SK-N-SH (cell line): ENCODE measurements around the gene CRYBG2. TPM values are rescaled to one million over a fixed set of nuclear protein-coding genes. Genes with fewer than 3 reads are reported as not detected.

ENCODE experiments used
- CTCF ChIA-PET: fragments of 300-600, 350-600 bp; formaldehyde crosslinking; extraction: SDS; loops from one replicate; lab custom pipeline; 2021; lab: Yijun Ruan, JAX
- POLR2A ChIA-PET: fragments of 350-600 bp; sonication (Branson Sonifier 250); formaldehyde crosslinking; extraction: SDS; loops from one replicate; lab custom pipeline; 2020; ENCODE audit warnings: antibody characterized with exemption, inconsistent platforms; lab: Yijun Ruan, JAX
- DNase-seq: peaks from one replicate; pipeline ENCODE4 v3.0.0; 2012
- H2AFZ ChIP-seq: fragments of 200-600 bp; sonication (generic); 2 replicates; pipeline ENCODE4 v1.8.1; 2016; ENCODE audit warnings: antibody characterized with exemption, mild to moderate bottlenecking, low read depth
- H3F3A ChIP-seq: fragments of 200-600 bp; sonication (generic); replicated peaks from 2 replicates; pipeline ENCODE3; 2016; ENCODE audit warnings: antibody characterized with exemption, mild to moderate bottlenecking; ENCODE audit not compliant: insufficient read depth
- H3K27ac ChIP-seq, 2 experiments: fragments of 200-500 bp in 1 of 2; fragments of 200-600 bp in 1 of 2; sonication (Bioruptor generic) in 1 of 2; sonication (generic), shearing (Covaris generic) in 1 of 2; 2 replicates each; pipeline versions ENCODE4 v1.5.1 to v1.6.1; 2014 to 2016; ENCODE audit warnings: low read depth in 2 of 2, inconsistent platforms in 1 of 2, low read length in 1 of 2, mild to moderate bottlenecking in 1 of 2, mixed read lengths in 1 of 2
- H3K27me3 ChIP-seq: fragments of 200-600 bp; sonication (generic), shearing (Covaris generic); 2 replicates; pipeline ENCODE4 v1.6.1; 2016; ENCODE audit warnings: mixed run types; ENCODE audit not compliant: insufficient read depth
- H3K36me3 ChIP-seq, 2 experiments: fragments of 200-500 bp in 1 of 2; fragments of 200-600 bp in 1 of 2; sonication (Bioruptor generic) in 1 of 2; sonication (generic) in 1 of 2; replicated peaks in 1 of 2; 2 replicates each; pipeline versions ENCODE3 to v1.5.1; 2014 to 2016; ENCODE audit warnings: low read length in 1 of 2, mild to moderate bottlenecking in 1 of 2; ENCODE audit not compliant: insufficient read depth in 2 of 2, control insufficient read depth in 1 of 2
- H3K4me1 ChIP-seq, 2 experiments: fragments of 200-500 bp in 1 of 2; fragments of 200-600 bp in 1 of 2; sonication (Bioruptor generic) in 1 of 2; sonication (generic), shearing (Covaris generic) in 1 of 2; 2 replicates each; pipeline versions ENCODE4 v1.5.1 to v1.6.1; 2014 to 2016; ENCODE audit warnings: low read depth in 1 of 2, low read length in 1 of 2, mixed run types in 1 of 2; ENCODE audit not compliant: insufficient read depth in 2 of 2, control insufficient read depth in 1 of 2
- H3K4me2 ChIP-seq: fragments of 200-600 bp; sonication (generic), shearing (Covaris generic); 2 replicates; pipeline ENCODE4 v1.6.1; 2017; ENCODE audit warnings: mixed run types
- H3K4me3 ChIP-seq, 2 experiments: fragments of 200-500 bp in 1 of 2; fragments of 200-600 bp in 1 of 2; sonication (Bioruptor generic) in 1 of 2; sonication (generic), shearing (Covaris generic) in 1 of 2; 2 replicates each; pipeline versions ENCODE4 v1.5.1 to v1.8.1; 2014 to 2016; ENCODE audit warnings: low read depth in 2 of 2, inconsistent platforms in 1 of 2, low read length in 1 of 2, mild to moderate bottlenecking in 1 of 2, mixed read lengths in 1 of 2, moderate library complexity in 1 of 2
- H3K79me2 ChIP-seq: fragments of 200-600 bp; sonication (generic); 2 replicates; pipeline ENCODE4 v1.8.1; 2017; ENCODE audit warnings: mild to moderate bottlenecking; ENCODE audit not compliant: insufficient read depth
- H3K9ac ChIP-seq: fragments of 200-600 bp; sonication (generic); 2 replicates; pipeline ENCODE4 v1.6.1; 2017; ENCODE audit warnings: mixed run types
- H3K9me2 ChIP-seq: fragments of 200-600 bp; sonication (generic); 2 replicates; pipeline ENCODE4 v1.6.1; 2017; ENCODE audit warnings: mixed run types
- H3K9me3 ChIP-seq: fragments of 200-600 bp; sonication (generic); 2 replicates; pipeline ENCODE4 v1.6.1; 2017; ENCODE audit warnings: mixed run types, mild to moderate bottlenecking, moderate library complexity
- H4K20me1 ChIP-seq: fragments of 200-600 bp; sonication (generic); 2 replicates; pipeline ENCODE4 v1.6.1; 2017; ENCODE audit warnings: mild to moderate bottlenecking, mixed run types; ENCODE audit not compliant: insufficient read depth
- CHD2 ChIP-seq: fragments of 150-350 bp; IDR thresholded peaks from 2 replicates; pipeline ENCODE4 v1.6.1; 2018; ENCODE audit warnings: low read length; ENCODE audit not compliant: partially characterized antibody
- ELF1 ChIP-seq: IDR thresholded peaks from 2 replicates; pipeline ENCODE4 v1.4.0; 2012
- EP300 ChIP-seq, 2 experiments: IDR thresholded peaks; 2 replicates each; pipeline versions ENCODE4 v1.4.0 to v1.6.1; 2012; ENCODE audit warnings: borderline replicate concordance in 1 of 2, low read depth in 1 of 2, low read length in 1 of 2
- FOXJ3 ChIP-seq: sonication (generic); formaldehyde crosslinking; IDR thresholded peaks from 2 replicates; pipeline ENCODE4 v1.5.1; 2020; ENCODE audit warnings: mild to moderate bottlenecking, missing genetic modification reagents
- GABPA ChIP-seq: IDR thresholded peaks from 2 replicates; pipeline ENCODE4 v1.4.0; 2012; ENCODE audit warnings: low read depth, mild to moderate bottlenecking
- NFIC ChIP-seq: IDR thresholded peaks from 2 replicates; pipeline ENCODE4 v1.4.0; 2012; ENCODE audit warnings: borderline replicate concordance
- POLR2AphosphoS5 ChIP-seq: IDR thresholded peaks from 2 replicates; pipeline ENCODE4 v1.6.1; 2012; ENCODE audit warnings: low read depth, low read length
- RAD21 ChIP-seq: IDR thresholded peaks from 2 replicates; pipeline ENCODE4 v1.6.1; 2012; ENCODE audit warnings: mild to moderate bottlenecking, low read length
- RFX5 ChIP-seq: IDR thresholded peaks from 2 replicates; pipeline ENCODE4 v1.6.1; 2012; ENCODE audit warnings: mild to moderate bottlenecking, improper control_type of control experiment, low read length
- SIN3A ChIP-seq: IDR thresholded peaks from 2 replicates; pipeline ENCODE4 v1.6.1; 2012; ENCODE audit warnings: low read depth, mild to moderate bottlenecking, low read length, moderate library complexity, borderline replicate concordance
- SMC3 ChIP-seq: IDR thresholded peaks from 2 replicates; pipeline ENCODE4 v1.6.1; 2012; ENCODE audit warnings: low read depth, low read length, improper control_type of control experiment
- TAF1 ChIP-seq: IDR thresholded peaks from 2 replicates; pipeline ENCODE4 v1.6.1; 2012; ENCODE audit warnings: low read depth, mild to moderate bottlenecking, low read length, moderate library complexity, borderline replicate concordance
- TCF12 ChIP-seq: IDR thresholded peaks from 2 replicates; pipeline ENCODE4 v1.4.0; 2012
- YY1 ChIP-seq: IDR thresholded peaks from 2 replicates; pipeline ENCODE4 v1.4.0; 2012; ENCODE audit warnings: low read depth, mild to moderate bottlenecking
- WGBS: methylation state at CpG from one replicate; pipeline ENCODE4 v1.1.6; 2017; ENCODE audit warnings: low lambda C conversion rate; 5-methylcytosine and 5-hydroxymethylcytosine counted together
- polyA plus RNA-seq, 3 experiments: library from polyadenylated mRNA; depleted of rRNA; stranded (reverse); fragments of >200 nt; gene quantifications; 2 replicates each; pipeline ENCODE4 v1.2.3, GENCODE V29; 2012
- TF ChIP-seq, protein P1 (sequence below): IDR thresholded peaks from 2 replicates; pipeline ENCODE4 v1.4.0; 2012; ENCODE audit warnings: low read depth, borderline replicate concordance
- TF ChIP-seq, protein P2 (sequence below): IDR thresholded peaks from 2 replicates; pipeline ENCODE4 v1.4.0; 2012; ENCODE audit warnings: low read depth, borderline replicate concordance
- TF ChIP-seq, protein P3 (sequence below): IDR thresholded peaks from 2 replicates; pipeline ENCODE4 v1.4.0; 2012; ENCODE audit warnings: low read depth

CRYBG2 gene
- polyA plus RNA-seq, 1 of the 3 experiments (the other 2 are of a cell fraction), result 0.08 TPM

- Histone ChIP-seq H2AFZ (no peak overlapping the region), H3K27me3 (no peaks in the 10 kb centered on the region), H3K9me3 (no peaks in the 10 kb centered on the region), H4K20me1 (peaks cover 12% of the 10 kb centered on the region; the same call in 1 of the 2 replicates), H3K9ac (no peak overlapping the region), H3K4me3 (no peak overlapping the region), H3K36me3 (no peaks in the 10 kb centered on the region), H3K79me2 (peaks cover 11% of the 10 kb centered on the region; the same call in 1 of the 2 replicates), H3K9me2 (no peaks in the 10 kb centered on the region), H3K27ac (no peak overlapping the region; a peak in 1 of 4 replicates), H3K4me1 (peaks cover 18 to 30% of the 10 kb centered on the region in 2 experiments; a peak in 3 of 4 replicates), H3F3A (peaks cover 13% of the 10 kb centered on the region), H3K4me2 (no peak overlapping the region)
- TF ChIP-seq GABPA (no peak), SIN3A (no peak), CHD2 (no peak), EP300 (IDR thresholded peaks at IDR 0.05; ENCODE audit: borderline replicate concordance in 1 of 2, low read depth in 1 of 2, low read length in 1 of 2) (no peak), SMC3 (no peak), YY1 (no peak), POLR2AphosphoS5 (no peak), RAD21 (no peak), TCF12 (no peak), ELF1 (no peak), FOXJ3 (no peak), NFIC (no peak), TAF1 (no peak), RFX5 (no peak)
- TF ChIP-seq, protein P1, sequence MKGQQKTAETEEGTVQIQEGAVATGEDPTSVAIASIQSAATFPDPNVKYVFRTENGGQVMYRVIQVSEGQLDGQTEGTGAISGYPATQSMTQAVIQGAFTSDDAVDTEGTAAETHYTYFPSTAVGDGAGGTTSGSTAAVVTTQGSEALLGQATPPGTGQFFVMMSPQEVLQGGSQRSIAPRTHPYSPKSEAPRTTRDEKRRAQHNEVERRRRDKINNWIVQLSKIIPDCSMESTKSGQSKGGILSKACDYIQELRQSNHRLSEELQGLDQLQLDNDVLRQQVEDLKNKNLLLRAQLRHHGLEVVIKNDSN, result no peak
- TF ChIP-seq, protein P2, sequence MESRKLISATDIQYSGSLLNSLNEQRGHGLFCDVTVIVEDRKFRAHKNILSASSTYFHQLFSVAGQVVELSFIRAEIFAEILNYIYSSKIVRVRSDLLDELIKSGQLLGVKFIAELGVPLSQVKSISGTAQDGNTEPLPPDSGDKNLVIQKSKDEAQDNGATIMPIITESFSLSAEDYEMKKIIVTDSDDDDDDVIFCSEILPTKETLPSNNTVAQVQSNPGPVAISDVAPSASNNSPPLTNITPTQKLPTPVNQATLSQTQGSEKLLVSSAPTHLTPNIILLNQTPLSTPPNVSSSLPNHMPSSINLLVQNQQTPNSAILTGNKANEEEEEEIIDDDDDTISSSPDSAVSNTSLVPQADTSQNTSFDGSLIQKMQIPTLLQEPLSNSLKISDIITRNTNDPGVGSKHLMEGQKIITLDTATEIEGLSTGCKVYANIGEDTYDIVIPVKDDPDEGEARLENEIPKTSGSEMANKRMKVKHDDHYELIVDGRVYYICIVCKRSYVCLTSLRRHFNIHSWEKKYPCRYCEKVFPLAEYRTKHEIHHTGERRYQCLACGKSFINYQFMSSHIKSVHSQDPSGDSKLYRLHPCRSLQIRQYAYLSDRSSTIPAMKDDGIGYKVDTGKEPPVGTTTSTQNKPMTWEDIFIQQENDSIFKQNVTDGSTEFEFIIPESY, result no peak
- TF ChIP-seq, protein P3, sequence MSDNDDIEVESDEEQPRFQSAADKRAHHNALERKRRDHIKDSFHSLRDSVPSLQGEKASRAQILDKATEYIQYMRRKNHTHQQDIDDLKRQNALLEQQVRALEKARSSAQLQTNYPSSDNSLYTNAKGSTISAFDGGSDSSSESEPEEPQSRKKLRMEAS, result no peak
- no peak for DNase-seq
- ChIA-PET POLR2A (interaction anchor here (2.7 kb wide), 1 partner anchor 9 kb away, joined by 10 read pairs; the partner anchor contains the start of gene SH3BGRL3), CTCF (interaction anchor here (1.0 to 10.7 kb wide), 7 partner anchors 9 to 184 kb away, joined by 3 to 213 read pairs (median 18); partner anchors contain the start of genes CD52, CEP85 and SH3BGRL3)
- WGBS, result 86% methylated on average over 4 of the region's 5 CpGs
Measured at GRCh38 chr1:26288311-26288941, 65.5 kb downstream of the CRYBG2 start.
